SJSA1 (cell line): ENCODE measurements around the gene RUSC2. TPM values are rescaled to one million over a fixed set of nuclear protein-coding genes. Genes with fewer than 3 reads are reported as not detected.
"Not testable (repeated sequence)": the region's sequence is repeated elsewhere in the genome, so short reads cannot be mapped to it uniquely, and the experiment has no call there.

Source experiments
- DNase-seq, 2 experiments: peaks; one replicate each; pipeline ENCODE4 v3.0.0-alpha.2; 2015 to 2020; ENCODE audit warnings: low spot score in 2 of 2, low read depth in 1 of 2
- H3K27ac ChIP-seq: fragments of 250-450 bp; sonication (Bioruptor Pico); 2 replicates; pipeline ENCODE4 v1.5.1; 2020; ENCODE audit warnings: mild to moderate bottlenecking, moderate library complexity
- H3K27me3 ChIP-seq: fragments of 250-450 bp; sonication (Bioruptor Pico); replicated peaks from 2 replicates; pipeline ENCODE4 v1.5.1; 2020; ENCODE audit warnings: mild to moderate bottlenecking, moderate library complexity
- H3K36me3 ChIP-seq: fragments of 250-450 bp; sonication (Bioruptor Pico); 2 replicates; pipeline ENCODE4 v1.5.1; 2020; ENCODE audit warnings: mild to moderate bottlenecking
- H3K4me1 ChIP-seq: fragments of 250-450 bp; sonication (Bioruptor Pico); replicated peaks from 2 replicates; pipeline ENCODE4 v1.6.1; 2021; ENCODE audit warnings: mild to moderate bottlenecking
- H3K4me3 ChIP-seq: fragments of 250-450 bp; sonication (Bioruptor Pico); 2 replicates; pipeline ENCODE4 v1.5.1; 2020; ENCODE audit warnings: mild to moderate bottlenecking
- H3K9me3 ChIP-seq: fragments of 250-450 bp; sonication (Bioruptor Pico); replicated peaks from 2 replicates; pipeline ENCODE4 v1.5.1; 2020; ENCODE audit warnings: mild to moderate bottlenecking
- total RNA-seq: library from RNA; depleted of rRNA; stranded (reverse); fragments of >200 nt; shearing (Covaris generic); gene quantifications from 2 replicates; pipeline ENCODE4 v1.2.3, GENCODE V29; 2014

RUSC2 gene
- total RNA-seq, 1 experiment from 2014 or later = 24.0 TPM

- no peaks in the 10 kb centered on the region for H3K36me3 ChIP-seq
- H3K9me3 ChIP-seq = no peaks in the 10 kb centered on the region
- no peaks in the 10 kb centered on the region for H3K27me3 ChIP-seq
- DNase-seq = no peak
- no peak overlapping the region for H3K27ac ChIP-seq
- H3K4me3 ChIP-seq = no peak overlapping the region
- peaks cover 7% of the 10 kb centered on the region for H3K4me1 ChIP-seq
Observed at GRCh38 chr9:35484406-35484805, 5.5 kb upstream of the RUSC2 start.

GRCh38 chr9:35487081-35487480 lies 2.8 kb upstream of the RUSC2 start:
- H3K27me3 ChIP-seq = no peaks in the 10 kb centered on the region
- H3K4me3 ChIP-seq = no peak overlapping the region
- DNase-seq = no peak
- H3K36me3 ChIP-seq = no peaks in the 10 kb centered on the region
- H3K4me1 ChIP-seq = peaks cover 17% of the 10 kb centered on the region
- no peak overlapping the region for H3K27ac ChIP-seq
- H3K9me3 ChIP-seq = no peaks in the 10 kb centered on the region

GRCh38 chr9:35488021-35488420 lies 1.9 kb upstream of the RUSC2 start:
- Histone ChIP-seq H3K4me1 (peaks cover 21% of the 10 kb centered on the region), H3K36me3 (peaks cover under 1% of the 10 kb centered on the region; the same call in 1 of the 2 replicates), H3K27ac (no peak overlapping the region), H3K4me3 (no peak overlapping the region), H3K9me3 (no peaks in the 10 kb centered on the region), H3K27me3 (no peaks in the 10 kb centered on the region)
- no peak for DNase-seq

- peak overlapping the region; percentile 84; the same call in 1 of the 2 replicates for H3K27ac ChIP-seq
- H3K4me1 ChIP-seq = peaks cover 21% of the 10 kb centered on the region
- H3K36me3 ChIP-seq = peaks cover 2% of the 10 kb centered on the region; the same call in 1 of the 2 replicates
- H3K4me3 ChIP-seq = peak overlapping the region; percentile 71
- no peaks in the 10 kb centered on the region for H3K9me3 ChIP-seq
- no peaks in the 10 kb centered on the region for H3K27me3 ChIP-seq
- no peak for DNase-seq
Observed at GRCh38 chr9:35488566-35489312, 1.2 kb upstream of the RUSC2 start.

GRCh38 chr9:35490155-35490909 lies 421 bp downstream of the RUSC2 start:
- Histone ChIP-seq H3K27me3 (no peaks in the 10 kb centered on the region), H3K9me3 (no peaks in the 10 kb centered on the region), H3K36me3 (peaks cover 3% of the 10 kb centered on the region; the same call in 1 of the 2 replicates), H3K4me1 (peaks cover 21% of the 10 kb centered on the region), H3K4me3 (peak overlapping the region; percentile 71), H3K27ac (peak overlapping the region; percentile 84)
- DNase-seq = peak in 1 of 2 experiments; percentile 28

- Histone ChIP-seq H3K27me3 (no peaks in the 10 kb centered on the region), H3K36me3 (peaks cover 5% of the 10 kb centered on the region; the same call in 1 of the 2 replicates), H3K4me3 (peak overlapping the region; percentile 71), H3K9me3 (no peaks in the 10 kb centered on the region), H3K4me1 (peaks cover 21% of the 10 kb centered on the region), H3K27ac (peak overlapping the region; percentile 84)
- DNase-seq = peak in 1 of 2 experiments; percentile 24
Observed at GRCh38 chr9:35490910-35491465, 1.1 kb downstream of the RUSC2 start.

GRCh38 chr9:35493119-35493518 lies 3.2 kb downstream of the RUSC2 start:
- Histone ChIP-seq H3K27ac (peak overlapping the region; percentile 84; the same call in 1 of the 2 replicates), H3K4me1 (peaks cover 21% of the 10 kb centered on the region)
- H3K4me3 ChIP-seq, H3K36me3 ChIP-seq, H3K9me3 ChIP-seq, DNase-seq, H3K27me3 ChIP-seq: not testable (repeated sequence)

- Histone ChIP-seq H3K4me3 (no peak overlapping the region), H3K9me3 (no peaks in the 10 kb centered on the region), H3K36me3 (peaks cover 5% of the 10 kb centered on the region; the same call in 1 of the 2 replicates), H3K27ac (no peak overlapping the region), H3K27me3 (no peaks in the 10 kb centered on the region), H3K4me1 (peaks cover 12% of the 10 kb centered on the region)
- DNase-seq = no peak
Observed at GRCh38 chr9:35495984-35496383, 6.1 kb downstream of the RUSC2 start.

- not testable (repeated sequence) for H3K4me1 ChIP-seq, H3K27me3 ChIP-seq, DNase-seq, H3K9me3 ChIP-seq, H3K27ac ChIP-seq, H3K36me3 ChIP-seq, H3K4me3 ChIP-seq
Observed at GRCh38 chr9:35498245-35498644, 8.3 kb downstream of the RUSC2 start.

GRCh38 chr9:35499029-35499700 lies 9.3 kb downstream of the RUSC2 start:
- H3K27ac ChIP-seq = no peak overlapping the region
- no peaks in the 10 kb centered on the region for H3K9me3 ChIP-seq
- H3K36me3 ChIP-seq = 0 out of 2 replicates have a peak, but pooled peaks cover 3% of the 10 kb centered on the region
- no peak for DNase-seq
- H3K4me1 ChIP-seq = no peaks in the 10 kb centered on the region
- H3K4me3 ChIP-seq = no peak overlapping the region
- no peaks in the 10 kb centered on the region for H3K27me3 ChIP-seq

GRCh38 chr9:35499701-35500030 lies 9.8 kb downstream of the RUSC2 start:
- DNase-seq = no peak
- no peak overlapping the region for H3K4me3 ChIP-seq
- H3K27ac ChIP-seq = no peak overlapping the region
- H3K36me3 ChIP-seq = 0 out of 2 replicates have a peak, but pooled peaks cover 3% of the 10 kb centered on the region
- no peaks in the 10 kb centered on the region for H3K9me3 ChIP-seq
- H3K27me3 ChIP-seq = no peaks in the 10 kb centered on the region
- H3K4me1 ChIP-seq = no peaks in the 10 kb centered on the region

GRCh38 chr9:35500130-35500748 lies 10.3 kb downstream of the RUSC2 start:
- no peak for DNase-seq
- no peak overlapping the region for H3K27ac ChIP-seq

GRCh38 chr9:35501946-35502345 lies 12.0 kb downstream of the RUSC2 start:
- no peak overlapping the region for H3K27ac ChIP-seq
- no peaks in the 10 kb centered on the region for H3K27me3 ChIP-seq
- H3K4me1 ChIP-seq = no peaks in the 10 kb centered on the region
- no peak overlapping the region for H3K4me3 ChIP-seq
- H3K9me3 ChIP-seq = no peaks in the 10 kb centered on the region
- no peaks in the 10 kb centered on the region for H3K36me3 ChIP-seq
- DNase-seq = no peak

More at GRCh38 chr9:35500130-35500748, 10.3 kb downstream of the RUSC2 start:
- Histone ChIP-seq H3K27me3 (no peaks in the 10 kb centered on the region), H3K4me3 (no peak overlapping the region), H3K4me1 (no peaks in the 10 kb centered on the region), H3K36me3 (0 out of 2 replicates have a peak, but pooled peaks cover 3% of the 10 kb centered on the region), H3K9me3 (no peaks in the 10 kb centered on the region)
